Breast epithelium (tissue), 3 donors: ENCODE data around the gene DCAF17.

Source experiments
- POLR2A ChIP-seq: fragments of 450-650 bp; IDR thresholded peaks from one replicate; pipeline ENCODE4 v1.6.1; 2016; ENCODE audit warnings: antibody characterized with exemption, mild to moderate bottlenecking, moderate library complexity
- POLR2AphosphoS5 ChIP-seq, 3 donors: sonication (generic); formaldehyde crosslinking; IDR thresholded peaks; one replicate each; pipeline ENCODE4 v1.6.1; 2017; ENCODE audit warnings: antibody characterized with exemption in 3 of 3
- TF ChIP-seq, protein P1 (sequence below), 3 donors: fragments of 450-650 bp; IDR thresholded peaks; one replicate each; pipeline ENCODE4 v1.5.1; 2016 to 2017; ENCODE audit warnings: antibody characterized with exemption in 3 of 3, mild to moderate bottlenecking in 3 of 3, moderate library complexity in 3 of 3

- TF ChIP-seq POLR2AphosphoS5 (IDR thresholded peaks at IDR 0.05) = no peak
- TF ChIP-seq POLR2A = no peak
- TF ChIP-seq, protein P1, sequence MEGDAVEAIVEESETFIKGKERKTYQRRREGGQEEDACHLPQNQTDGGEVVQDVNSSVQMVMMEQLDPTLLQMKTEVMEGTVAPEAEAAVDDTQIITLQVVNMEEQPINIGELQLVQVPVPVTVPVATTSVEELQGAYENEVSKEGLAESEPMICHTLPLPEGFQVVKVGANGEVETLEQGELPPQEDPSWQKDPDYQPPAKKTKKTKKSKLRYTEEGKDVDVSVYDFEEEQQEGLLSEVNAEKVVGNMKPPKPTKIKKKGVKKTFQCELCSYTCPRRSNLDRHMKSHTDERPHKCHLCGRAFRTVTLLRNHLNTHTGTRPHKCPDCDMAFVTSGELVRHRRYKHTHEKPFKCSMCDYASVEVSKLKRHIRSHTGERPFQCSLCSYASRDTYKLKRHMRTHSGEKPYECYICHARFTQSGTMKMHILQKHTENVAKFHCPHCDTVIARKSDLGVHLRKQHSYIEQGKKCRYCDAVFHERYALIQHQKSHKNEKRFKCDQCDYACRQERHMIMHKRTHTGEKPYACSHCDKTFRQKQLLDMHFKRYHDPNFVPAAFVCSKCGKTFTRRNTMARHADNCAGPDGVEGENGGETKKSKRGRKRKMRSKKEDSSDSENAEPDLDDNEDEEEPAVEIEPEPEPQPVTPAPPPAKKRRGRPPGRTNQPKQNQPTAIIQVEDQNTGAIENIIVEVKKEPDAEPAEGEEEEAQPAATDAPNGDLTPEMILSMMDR (IDR thresholded peaks at IDR 0.05) = no peak
Observed at GRCh38 chr2:171521361-171522051, 87.5 kb downstream of the DCAF17 start.
